Gastroesophageal sphincter (tissue), 4 donors: ENCODE measurements around the gene DHCR24. TPM values are rescaled to one million over a fixed set of nuclear protein-coding genes. Genes with fewer than 3 reads are reported as not detected.

Experiments used
- ATAC-seq: fragments of 150-250 bp; one replicate; pipeline ENCODE4 v1.9.1; 2016; ENCODE audit warnings: mild to moderate bottlenecking, moderate library complexity
- H3K27ac ChIP-seq, 4 donors: fragments of 200-600 bp; sonication (generic) in 3 of 4; 1 replicate in 3 of 4; 2 replicates in 1 of 4; pipeline ENCODE4 v1.5.1; 2016 to 2019
- H3K27me3 ChIP-seq: fragments of 200-600 bp; sonication (generic); one replicate; pipeline ENCODE4 v1.5.1; 2019
- H3K36me3 ChIP-seq, 2 donors: fragments of 200-600 bp; sonication (generic); one replicate each; pipeline ENCODE4 v1.5.1; 2019; ENCODE audit warnings: control low read depth in 1 of 2
- H3K4me1 ChIP-seq, 3 donors: fragments of 200-600 bp; sonication (generic); 1 replicate in 2 of 3; 2 replicates in 1 of 3; pipeline ENCODE4 v1.5.1; 2016 to 2019; ENCODE audit warnings: control low read depth in 2 of 3
- H3K4me3 ChIP-seq, 2 donors: fragments of 200-600 bp; sonication (generic); one replicate each; pipeline ENCODE4 v1.5.1; 2019; ENCODE audit warnings: mild to moderate bottlenecking in 1 of 2, moderate library complexity in 1 of 2
- H3K9me3 ChIP-seq, 3 donors: fragments of 200-600 bp; sonication (generic); one replicate each; pipeline ENCODE4 v1.5.1; 2017 to 2019; ENCODE audit warnings: control low read depth in 2 of 3
- CTCF ChIP-seq, 4 experiments: fragments of 200-600 bp in 2 of 4; fragments of 450-650 bp in 2 of 4; sonication (generic) in 1 of 4; IDR thresholded peaks; one replicate each; pipeline ENCODE4 v1.5.1; 2017 to 2019; ENCODE audit warnings: antibody characterized with exemption in 4 of 4, mild to moderate bottlenecking in 2 of 4, moderate library complexity in 2 of 4
- EP300 ChIP-seq: sonication (generic); formaldehyde crosslinking; IDR thresholded peaks from one replicate; pipeline ENCODE4 v1.6.1; 2017; ENCODE audit warnings: antibody characterized with exemption, mild to moderate bottlenecking
- POLR2A ChIP-seq, 2 donors: fragments of 450-650 bp; IDR thresholded peaks; one replicate each; pipeline ENCODE4 v1.6.1; 2017; ENCODE audit warnings: antibody characterized with exemption in 2 of 2, mild to moderate bottlenecking in 2 of 2, moderate library complexity in 1 of 2
- POLR2AphosphoS5 ChIP-seq: sonication (generic); formaldehyde crosslinking; IDR thresholded peaks from one replicate; pipeline ENCODE4 v1.6.1; 2017; ENCODE audit warnings: antibody characterized with exemption
- WGBS, 2 donors: methylation state at CpG; one replicate each; pipeline ENCODE4 v1.1.5; 2018; ENCODE audit warnings: low coverage in 1 of 2; 5-methylcytosine and 5-hydroxymethylcytosine counted together
- total RNA-seq, 4 donors: library from RNA; depleted of rRNA; stranded (reverse); fragments of >200 nt; gene quantifications; one replicate each; pipeline ENCODE4 v1.1.0, GENCODE V29; 2016

Gene DHCR24
- total RNA-seq, 4 donors from 2014 or later: 7.9 to 31.9 (median 15.9) TPM

DNA sequence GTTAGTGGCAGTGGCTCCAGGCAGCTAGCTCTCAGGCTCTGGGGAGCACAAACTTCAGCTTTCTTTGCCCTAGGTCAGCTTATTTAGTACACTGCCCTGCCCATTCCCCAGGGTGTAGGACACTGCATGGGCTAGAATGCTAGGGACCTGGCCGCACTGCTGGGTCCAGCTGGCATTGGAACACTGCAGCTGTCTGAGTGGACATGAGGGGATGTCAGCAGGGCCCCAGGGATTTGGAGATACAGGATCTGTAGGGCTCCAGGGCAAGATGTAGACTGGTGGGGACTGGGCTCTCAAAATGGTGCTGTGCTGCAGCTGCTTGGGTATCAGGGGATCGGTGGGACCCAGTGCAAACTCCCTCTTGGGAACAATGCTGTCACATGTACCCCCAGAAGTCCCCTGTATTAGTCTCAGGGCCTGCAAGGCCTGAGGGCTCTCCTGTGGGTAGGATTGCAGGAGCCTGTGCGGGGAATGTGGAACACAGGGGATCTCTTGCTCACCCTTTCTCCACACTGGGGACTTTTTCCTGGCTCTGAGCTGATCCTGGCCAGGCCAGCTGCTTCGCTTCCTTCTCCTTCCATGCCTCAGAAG is 60.7 kb downstream of the DHCR24 start:
- H3K36me3 ChIP-seq: no peaks in the 10 kb centered on the region
- peaks cover 0 to 62% (median 0%) of the 10 kb centered on the region in 3 donors for H3K9me3 ChIP-seq
- no peak overlapping the region for H3K27ac ChIP-seq
- H3K27me3 ChIP-seq: no peaks in the 10 kb centered on the region
- WGBS, 2 donors: 83 to 93% methylated on average over 2 to 3 of the region's 4 CpGs
- H3K4me3 ChIP-seq: no peak overlapping the region
- no peaks in the 10 kb centered on the region for H3K4me1 ChIP-seq
- no peak for TF ChIP-seq POLR2A (IDR thresholded peaks at IDR 0.05)
- no peak for TF ChIP-seq CTCF (IDR thresholded peaks at IDR 0.05)
- TF ChIP-seq POLR2AphosphoS5: no peak
- no peak for TF ChIP-seq EP300
- no peak for ATAC-seq

DNA sequence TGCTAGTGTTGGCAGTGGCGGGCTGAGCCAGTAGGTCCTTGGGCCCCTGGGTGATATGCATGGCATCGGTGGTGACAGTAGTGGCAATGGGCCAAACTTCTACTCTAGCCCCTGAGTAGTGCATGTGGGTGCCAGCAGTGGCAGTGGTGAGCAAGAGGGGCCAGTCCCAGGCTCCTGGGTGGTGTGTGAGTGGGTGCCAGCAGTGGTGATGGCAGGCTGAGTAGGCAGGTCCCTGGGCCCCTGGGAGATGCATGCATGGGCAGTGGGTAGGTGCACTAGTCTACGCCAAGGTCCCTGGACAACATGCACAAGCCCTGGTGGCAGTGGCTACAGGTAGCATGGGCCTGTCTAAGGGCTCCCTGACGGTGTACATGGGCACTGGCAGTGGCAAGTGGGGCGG is 61.3 kb downstream of the DHCR24 start:
- Histone ChIP-seq H3K27me3 (no peaks in the 10 kb centered on the region), H3K4me3 (no peak overlapping the region), H3K9me3 (peaks cover 0 to 57% (median 0%) of the 10 kb centered on the region in 3 donors), H3K36me3 (no peaks in the 10 kb centered on the region), H3K4me1 (no peaks in the 10 kb centered on the region), H3K27ac (no peak overlapping the region)
- no peak for TF ChIP-seq EP300
- TF ChIP-seq POLR2A (IDR thresholded peaks at IDR 0.05): no peak
- TF ChIP-seq POLR2AphosphoS5: no peak
- no peak for TF ChIP-seq CTCF (IDR thresholded peaks at IDR 0.05)
- ATAC-seq: no peak
- WGBS, 2 donors: 100% methylated on average over 1 of the region's 5 CpGs; no CpG with 5 or more reads in 1 of the 2 donors

GRCh38 chr1:54823670-54824069 is 63.3 kb downstream of the DHCR24 start:
- Histone ChIP-seq H3K9me3 (peaks cover 0 to 50% (median 0%) of the 10 kb centered on the region in 3 donors), H3K4me1 (no peaks in the 10 kb centered on the region), H3K4me3 (no peak overlapping the region), H3K27ac (no peak overlapping the region), H3K36me3 (no peaks in the 10 kb centered on the region), H3K27me3 (no peaks in the 10 kb centered on the region)
- TF ChIP-seq CTCF (IDR thresholded peaks at IDR 0.05) (no peak), EP300 (no peak), POLR2A (IDR thresholded peaks at IDR 0.05) (no peak), POLR2AphosphoS5 (no peak)
- no peak for ATAC-seq
- 92 to 94% methylated on average over 2 to 3 of the region's 3 CpGs for WGBS, 2 donors

DNA sequence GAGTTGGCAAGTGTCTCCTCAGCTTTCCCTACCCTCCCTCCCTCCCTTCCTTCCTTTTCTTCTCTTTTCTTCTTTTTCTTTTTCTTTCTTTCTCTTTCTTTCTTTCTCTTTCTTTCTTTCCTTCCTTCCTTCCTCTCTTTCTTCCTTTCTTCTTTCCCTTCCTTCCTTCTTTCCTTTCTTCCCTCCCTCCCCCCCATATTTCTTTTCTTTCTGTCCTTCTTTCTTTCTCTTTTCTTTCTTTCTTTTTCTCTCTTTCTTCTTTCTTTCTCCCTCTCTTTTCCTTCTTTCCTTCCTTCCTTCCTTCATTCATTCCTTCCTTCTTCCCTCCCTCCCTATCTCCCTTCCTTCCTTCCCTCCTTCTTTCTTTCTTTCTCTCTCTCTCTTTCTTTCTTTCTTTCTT is 67.3 kb downstream of the DHCR24 start:
- Histone ChIP-seq H3K9me3 (peaks cover 0 to 32% (median 0%) of the 10 kb centered on the region in 3 donors), H3K27ac (no peak overlapping the region), H3K27me3 (no peaks in the 10 kb centered on the region), H3K36me3 (no peaks in the 10 kb centered on the region), H3K4me1 (no peaks in the 10 kb centered on the region), H3K4me3 (no peak overlapping the region)
- no peak for TF ChIP-seq POLR2A (IDR thresholded peaks at IDR 0.05)
- no peak for TF ChIP-seq EP300
- no peak for TF ChIP-seq POLR2AphosphoS5
- no peak for TF ChIP-seq CTCF (IDR thresholded peaks at IDR 0.05)
- ATAC-seq: no peak

DNA sequence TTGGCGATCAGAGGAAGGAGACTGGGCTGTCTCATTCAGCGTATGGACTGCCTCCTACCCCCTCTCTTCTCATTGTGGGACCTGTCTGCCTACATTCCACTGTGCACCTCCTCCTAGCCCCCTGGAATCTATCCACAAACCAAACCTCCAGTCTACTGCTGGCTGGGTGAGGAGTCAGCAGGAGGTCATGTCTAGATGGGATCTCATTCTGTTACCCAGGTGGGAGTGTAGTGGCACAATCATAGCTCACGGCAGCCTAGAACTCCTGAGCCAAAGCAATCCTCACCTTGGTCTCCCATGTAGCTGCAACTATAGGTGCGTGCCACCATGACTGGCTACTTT is 67.8 kb downstream of the DHCR24 start:
- H3K36me3 ChIP-seq: no peaks in the 10 kb centered on the region
- H3K9me3 ChIP-seq: peaks cover 0 to 27% (median 0%) of the 10 kb centered on the region in 3 donors
- ATAC-seq: no peak
- H3K4me1 ChIP-seq: no peaks in the 10 kb centered on the region
- H3K27me3 ChIP-seq: no peaks in the 10 kb centered on the region
- H3K4me3 ChIP-seq: no peak overlapping the region
- TF ChIP-seq CTCF (IDR thresholded peaks at IDR 0.05) (no peak), POLR2AphosphoS5 (no peak), POLR2A (IDR thresholded peaks at IDR 0.05) (no peak), EP300 (no peak)
- 90 to 91% methylated on average over 2 to 4 of the region's 4 CpGs for WGBS, 2 donors
- H3K27ac ChIP-seq: no peak overlapping the region
